Stimulated activated CD8-positive, alpha-beta memory T cell treated with anti-CD3 and anti-CD28 coated beads, Interleukin-2, amount 100 ng/mL, for 1 hour (primary cell): ENCODE data around the gene CHI3L1.

ENCODE experiments used
- DNase-seq, 2 donors: peaks; one replicate each; pipeline ENCODE4 v3.0.0-alpha.2; 2020; ENCODE audit warnings: low read depth in 2 of 2

CHI3L1 gene

DNA sequence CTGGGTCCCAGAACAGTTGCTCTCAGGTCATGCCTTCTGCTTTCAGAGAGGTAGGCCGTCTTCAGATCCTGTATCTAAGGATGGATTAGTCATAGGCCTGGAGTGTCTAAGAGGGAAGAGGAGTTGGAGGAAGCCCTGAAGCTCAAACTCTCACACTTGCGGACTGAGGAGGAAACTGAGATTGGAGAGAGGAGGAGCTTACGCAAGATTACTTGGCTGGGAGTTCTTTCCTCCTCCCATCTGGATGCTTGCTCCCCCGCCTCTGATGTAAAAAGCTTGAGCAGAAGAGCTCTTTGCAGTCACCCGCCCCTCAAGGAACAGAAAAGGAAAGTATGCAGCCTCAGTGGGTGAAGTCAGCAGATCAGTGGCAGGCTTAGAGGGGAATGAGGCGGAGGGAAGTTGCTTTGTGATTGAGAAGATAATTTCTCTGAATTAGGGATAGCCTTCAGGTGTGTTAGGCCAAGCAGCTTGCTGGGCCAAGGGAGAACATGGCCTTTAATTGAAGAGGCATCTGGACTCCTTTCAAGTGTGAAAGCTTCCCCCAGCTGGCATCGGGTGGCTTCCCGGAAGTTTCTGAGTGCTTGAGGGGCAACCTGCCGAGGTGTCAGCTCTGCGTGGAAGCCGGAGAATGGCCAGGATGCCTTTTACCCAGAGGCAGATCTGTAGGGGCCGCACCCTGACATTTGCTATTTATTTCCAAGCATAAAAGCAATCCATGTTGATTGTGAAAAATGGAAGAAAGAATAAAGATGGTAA, 52.4 kb downstream of the CHI3L1 start:
- no peak for DNase-seq

- DNase-seq = no peak
These were observed 54.8 kb downstream of the CHI3L1 start for GRCh38 chr1:203131548-203132200.

GRCh38 chr1:203130358-203130985, 56.0 kb downstream of the CHI3L1 start:
- no peak for DNase-seq

DNA sequence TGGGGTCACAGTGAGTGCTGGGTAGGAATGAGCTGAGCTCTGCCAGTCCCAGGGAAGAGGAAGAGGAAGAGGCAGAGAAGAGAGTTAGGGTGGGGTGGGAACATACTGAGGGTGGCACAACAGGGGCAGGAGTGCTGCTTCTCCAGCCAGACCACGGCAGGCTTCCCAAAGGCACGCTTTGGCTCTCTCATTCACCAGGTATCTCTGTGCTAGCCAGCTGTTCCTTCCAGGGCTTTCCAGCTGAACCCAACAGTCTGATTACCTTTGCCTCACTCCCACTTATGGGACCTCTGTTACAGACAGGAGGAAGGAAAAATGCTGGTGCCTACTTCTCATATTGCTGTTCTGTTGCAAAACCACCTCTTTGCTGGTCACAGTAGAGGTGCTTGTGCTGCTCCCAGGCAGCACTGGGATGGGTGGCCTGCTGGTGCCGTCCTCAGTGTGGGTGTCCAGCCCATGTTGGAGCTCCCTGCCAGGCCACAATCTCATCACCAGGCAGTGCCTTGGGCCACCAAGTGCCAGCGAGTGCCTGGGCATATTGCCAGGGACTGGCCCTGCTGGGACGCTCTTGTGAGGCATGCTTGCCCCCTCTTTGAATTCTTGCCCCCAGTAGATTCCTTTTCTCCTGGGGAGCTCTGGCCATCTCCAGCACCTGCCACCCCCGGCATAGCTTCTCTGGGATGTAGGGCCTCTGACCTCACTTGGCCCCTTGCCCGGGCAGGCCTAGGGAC, 56.8 kb downstream of the CHI3L1 start:
- DNase-seq = no peak
